Ovary (tissue), 3 donors: Measurements from ENCODE around the gene WNK2.

Experiments
- POLR2A ChIP-seq: fragments of 450-650 bp; IDR thresholded peaks from one replicate; pipeline ENCODE4 v1.6.1; 2017; ENCODE audit warnings: antibody characterized with exemption, mild to moderate bottlenecking, moderate library complexity
- TF ChIP-seq, protein P1 (sequence below), 3 donors: fragments of 450-650 bp in 2 of 3; fragments of 200-600 bp in 1 of 3; IDR thresholded peaks; one replicate each; pipeline versions ENCODE4 v1.5.1 to v1.8.0; 2016 to 2022; ENCODE audit warnings: antibody characterized with exemption in 3 of 3, mild to moderate bottlenecking in 1 of 3
- donor health status: DM: no; HTN: no; CAD: no.

DNA sequence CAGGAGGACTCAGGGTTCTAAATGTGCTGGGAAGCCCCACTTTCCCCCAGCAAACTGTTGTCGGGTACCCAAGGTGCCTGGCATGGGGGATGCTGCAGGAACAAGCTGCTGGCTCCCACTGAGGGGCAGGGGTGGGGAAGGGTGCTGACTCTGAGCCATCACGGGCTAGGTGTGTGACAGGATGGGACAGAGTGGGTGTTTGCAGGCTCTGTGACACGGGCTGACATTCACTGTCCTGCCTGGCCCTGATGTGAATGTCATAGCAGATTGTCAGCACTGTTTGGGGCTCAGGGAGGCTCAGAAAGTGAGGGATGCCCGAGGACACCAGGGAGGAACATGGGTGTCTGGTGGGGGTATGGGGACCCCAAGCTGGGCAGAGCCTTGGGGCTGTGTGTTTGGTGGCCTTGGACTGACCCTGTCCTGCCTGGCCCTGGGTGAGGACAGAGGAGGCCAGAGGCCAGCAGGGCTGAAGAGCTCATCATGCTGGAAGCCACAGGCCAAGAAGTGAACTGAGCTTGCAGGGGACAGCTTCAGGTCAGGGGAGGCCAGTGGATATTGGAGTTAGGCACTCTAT, 20.6 kb downstream of the WNK2 start:
- TF ChIP-seq, protein P1, sequence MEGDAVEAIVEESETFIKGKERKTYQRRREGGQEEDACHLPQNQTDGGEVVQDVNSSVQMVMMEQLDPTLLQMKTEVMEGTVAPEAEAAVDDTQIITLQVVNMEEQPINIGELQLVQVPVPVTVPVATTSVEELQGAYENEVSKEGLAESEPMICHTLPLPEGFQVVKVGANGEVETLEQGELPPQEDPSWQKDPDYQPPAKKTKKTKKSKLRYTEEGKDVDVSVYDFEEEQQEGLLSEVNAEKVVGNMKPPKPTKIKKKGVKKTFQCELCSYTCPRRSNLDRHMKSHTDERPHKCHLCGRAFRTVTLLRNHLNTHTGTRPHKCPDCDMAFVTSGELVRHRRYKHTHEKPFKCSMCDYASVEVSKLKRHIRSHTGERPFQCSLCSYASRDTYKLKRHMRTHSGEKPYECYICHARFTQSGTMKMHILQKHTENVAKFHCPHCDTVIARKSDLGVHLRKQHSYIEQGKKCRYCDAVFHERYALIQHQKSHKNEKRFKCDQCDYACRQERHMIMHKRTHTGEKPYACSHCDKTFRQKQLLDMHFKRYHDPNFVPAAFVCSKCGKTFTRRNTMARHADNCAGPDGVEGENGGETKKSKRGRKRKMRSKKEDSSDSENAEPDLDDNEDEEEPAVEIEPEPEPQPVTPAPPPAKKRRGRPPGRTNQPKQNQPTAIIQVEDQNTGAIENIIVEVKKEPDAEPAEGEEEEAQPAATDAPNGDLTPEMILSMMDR (IDR thresholded peaks at IDR 0.05): no peak
- no peak for TF ChIP-seq POLR2A
